Activated CD4-positive, alpha-beta memory T cell treated with anti-CD3 and anti-CD28 coated beads, Interleukin-2, amount 10 ng/mL, durations not matched to agents 7 days and 5 days (primary cell): Measurements from ENCODE around the gene PI4KB. TPM values are rescaled to one million over a fixed set of nuclear protein-coding genes. Genes with fewer than 3 reads are reported as not detected.

ENCODE experiments used
- CTCF ChIA-PET: fragments of 350-600 bp; sonication (Branson Sonifier 250); formaldehyde crosslinking; loops from one replicate; lab custom pipeline; 2021; ENCODE audit warnings: antibody characterized with exemption, inconsistent platforms; lab: Charles Lee
- POLR2A ChIA-PET: fragments of 350-600 bp; sonication (Branson Sonifier 250); formaldehyde crosslinking; loops from one replicate; lab custom pipeline; 2021; ENCODE audit warnings: antibody characterized with exemption; lab: Charles Lee
- DNase-seq: peaks from one replicate; pipeline ENCODE4 v3.0.0-alpha.2; 2020
- H3K27ac Mint-ChIP-seq: one replicate; pipeline ENCODE4 v1.8.0; 2021; ENCODE audit warnings: mild to moderate bottlenecking, mixed read lengths
- H3K27me3 Mint-ChIP-seq: one replicate; pipeline ENCODE4 v1.8.0; 2021; ENCODE audit warnings: mixed read lengths
- H3K36me3 Mint-ChIP-seq: one replicate; pipeline ENCODE4 v1.8.0; 2021; ENCODE audit warnings: low read depth, mixed read lengths
- H3K4me1 Mint-ChIP-seq: one replicate; pipeline ENCODE4 v1.8.0; 2021; ENCODE audit warnings: mixed read lengths
- H3K4me3 Mint-ChIP-seq: one replicate; pipeline ENCODE4 v1.8.0; 2021; ENCODE audit warnings: mild to moderate bottlenecking, mixed read lengths
- H3K9me3 Mint-ChIP-seq: one replicate; pipeline ENCODE4 v1.8.0; 2021; ENCODE audit warnings: mixed read lengths
- total RNA-seq, 2 experiments: library from RNA; stranded (reverse); gene quantifications; one replicate each; pipeline ENCODE4 v1.2.3, GENCODE V29; 2021

The PI4KB gene
- total RNA-seq, 2 experiments from 2014 or later: 71.2 to 72.9 TPM

DNA sequence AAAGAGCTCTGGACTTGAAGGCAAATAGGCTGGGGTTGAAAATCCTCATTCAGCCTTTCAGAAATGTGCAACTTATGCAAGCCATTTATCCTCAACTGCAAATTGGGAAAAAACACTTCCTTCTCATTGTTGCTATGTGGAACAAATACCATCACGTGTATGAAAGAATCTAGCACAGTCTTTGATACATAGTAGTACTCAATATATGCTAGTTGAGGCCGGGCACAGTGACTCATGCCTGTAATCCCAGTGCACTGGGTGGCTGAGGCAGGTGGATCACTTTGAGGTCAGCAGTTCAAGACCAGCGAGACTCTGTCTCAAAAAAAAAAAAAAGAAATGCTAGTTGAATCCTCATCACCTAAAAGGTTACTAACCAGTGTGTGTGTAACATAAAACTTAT lies 8.2 kb downstream of the PI4KB start:
- no peaks in the 10 kb centered on the region for H3K27me3 Mint-ChIP-seq
- no peak overlapping the region for H3K4me3 Mint-ChIP-seq
- peaks cover 8% of the 10 kb centered on the region for H3K4me1 Mint-ChIP-seq
- H3K9me3 Mint-ChIP-seq: no peaks in the 10 kb centered on the region
- H3K27ac Mint-ChIP-seq: no peak overlapping the region
- ChIA-PET CTCF (no interaction called here), POLR2A (no interaction called here)
- no peak for DNase-seq
- H3K36me3 Mint-ChIP-seq: peaks cover 54% of the 10 kb centered on the region

DNA sequence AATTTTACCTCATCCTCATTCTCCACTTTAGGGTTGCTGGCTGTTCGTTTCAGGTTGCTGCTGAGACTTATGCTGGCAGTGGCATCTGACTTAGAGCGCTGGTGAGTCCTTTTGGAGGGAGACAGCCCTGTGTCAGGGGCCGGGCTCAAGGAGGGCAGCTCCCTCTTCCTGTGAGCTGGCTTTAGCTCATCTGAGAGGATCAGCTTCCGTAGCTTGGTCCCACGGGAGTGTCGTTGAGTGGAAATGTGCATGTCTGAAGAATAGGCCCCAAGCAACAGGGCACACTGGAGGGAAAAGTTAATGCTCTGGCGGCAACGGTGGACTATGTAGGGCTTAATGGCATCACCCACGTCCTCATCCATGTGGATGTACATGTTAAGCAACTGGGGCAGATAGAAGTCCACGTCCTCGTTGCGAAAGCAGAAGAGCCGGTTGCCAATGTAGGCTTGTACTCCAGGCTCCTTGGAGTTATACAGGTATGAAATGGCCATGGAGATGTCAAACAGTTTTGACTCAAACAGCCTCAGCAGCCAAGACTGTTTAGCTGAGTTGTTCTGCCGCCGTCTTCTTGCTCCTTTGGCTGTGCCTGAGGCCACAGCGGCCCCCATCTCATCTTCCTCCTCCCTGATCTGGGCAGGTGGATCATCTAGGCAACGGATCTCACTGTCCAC lies 11.5 kb downstream of the PI4KB start:
- Mint-ChIP-seq H3K36me3 (peaks cover 67% of the 10 kb centered on the region), H3K9me3 (no peaks in the 10 kb centered on the region), H3K4me1 (peaks cover 26% of the 10 kb centered on the region)

DNA sequence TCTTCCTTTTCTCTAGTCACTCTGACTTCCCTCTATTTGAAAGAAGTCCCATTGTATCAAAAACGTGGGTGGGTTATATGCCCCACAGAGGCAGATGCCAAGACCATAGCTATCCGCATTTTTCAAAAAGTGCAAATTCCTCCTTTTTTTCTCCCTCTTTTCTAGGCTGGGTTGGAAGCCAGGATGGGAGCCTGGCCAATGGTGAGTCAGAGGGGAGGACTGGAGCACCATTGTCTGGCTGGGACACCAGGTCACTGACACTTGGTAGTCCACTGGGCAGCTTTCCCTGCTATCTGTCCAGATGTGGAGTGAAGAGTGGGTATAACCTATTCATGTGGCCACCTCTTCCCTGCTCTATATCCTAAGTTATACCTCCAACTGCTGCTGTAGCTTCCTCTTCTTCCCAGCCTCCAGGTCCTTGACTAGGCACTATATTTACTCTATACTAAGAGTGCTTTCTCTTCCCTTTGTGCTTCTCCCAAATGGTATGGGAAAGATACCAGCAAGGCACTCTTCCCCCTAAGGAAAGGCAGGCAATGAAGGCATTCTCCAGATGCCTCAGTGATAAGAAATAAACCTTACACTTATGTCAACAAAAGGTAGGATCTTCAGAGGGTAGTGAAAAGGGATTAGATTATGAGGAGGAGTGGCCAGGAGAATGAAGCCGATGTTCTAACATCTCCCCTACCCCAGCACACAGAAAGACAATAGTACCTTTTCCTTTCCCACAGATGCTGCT lies 12.9 kb downstream of the PI4KB start:
- Mint-ChIP-seq H3K4me1 (peaks cover 23% of the 10 kb centered on the region), H3K27ac (peak overlapping the region; percentile 24), H3K9me3 (no peaks in the 10 kb centered on the region), H3K36me3 (peaks cover 61% of the 10 kb centered on the region), H3K4me3 (no peak overlapping the region), H3K27me3 (no peaks in the 10 kb centered on the region)
- DNase-seq: no peak
- ChIA-PET POLR2A (interaction anchor here (3.8 to 8.1 kb wide), 2 partner anchors 12 to 21 kb away, joined by 18 to 71 read pairs; partner anchors contain the start of gene PI4KB), CTCF (interaction anchor here (3.8 to 5.2 kb wide), 3 partner anchors 11 to 26 kb away, joined by 25 to 46 read pairs (median 37); partner anchors contain the start of gene PI4KB)

More for the DNA sequence above, 11.5 kb downstream of the PI4KB start:
- no peak overlapping the region for H3K4me3 Mint-ChIP-seq
- CTCF ChIA-PET: interaction anchor here (0.9 to 3.0 kb wide), 2 partner anchors 15 to 25 kb away, joined by 6 to 11 read pairs; no protein-coding TSS in a partner anchor
- no peaks in the 10 kb centered on the region for H3K27me3 Mint-ChIP-seq
- DNase-seq: no peak
- H3K27ac Mint-ChIP-seq: no peak overlapping the region
- POLR2A ChIA-PET: interaction anchor here (8.1 kb wide), 1 partner anchor 10 kb away, joined by 71 read pairs; the partner anchor contains the start of gene PI4KB

DNA sequence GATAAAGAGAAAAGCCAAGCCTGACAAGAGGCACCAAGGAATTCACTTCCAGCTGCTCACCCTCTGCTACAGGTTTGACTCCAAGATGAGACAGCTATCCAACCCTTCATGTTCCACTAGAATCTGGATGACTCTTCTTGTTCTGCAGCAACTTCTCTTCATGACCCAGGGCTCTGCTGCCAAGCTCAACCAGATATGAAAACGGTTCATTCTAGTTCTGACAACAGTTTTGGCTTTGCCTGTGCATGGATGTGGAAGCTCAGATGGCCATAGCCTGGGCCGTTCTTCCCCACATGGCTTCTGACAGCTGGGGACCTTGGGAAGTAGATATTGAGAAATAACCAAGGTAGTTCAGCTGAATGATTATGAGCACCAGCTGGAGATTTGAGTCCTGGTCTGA lies 13.7 kb downstream of the PI4KB start:
- POLR2A ChIA-PET: interaction anchor here (3.8 to 8.1 kb wide), 3 partner anchors 12 to 20 kb away, joined by 18 to 71 read pairs (median 18); partner anchors contain the start of gene PI4KB
- H3K36me3 Mint-ChIP-seq: peaks cover 60% of the 10 kb centered on the region

DNA sequence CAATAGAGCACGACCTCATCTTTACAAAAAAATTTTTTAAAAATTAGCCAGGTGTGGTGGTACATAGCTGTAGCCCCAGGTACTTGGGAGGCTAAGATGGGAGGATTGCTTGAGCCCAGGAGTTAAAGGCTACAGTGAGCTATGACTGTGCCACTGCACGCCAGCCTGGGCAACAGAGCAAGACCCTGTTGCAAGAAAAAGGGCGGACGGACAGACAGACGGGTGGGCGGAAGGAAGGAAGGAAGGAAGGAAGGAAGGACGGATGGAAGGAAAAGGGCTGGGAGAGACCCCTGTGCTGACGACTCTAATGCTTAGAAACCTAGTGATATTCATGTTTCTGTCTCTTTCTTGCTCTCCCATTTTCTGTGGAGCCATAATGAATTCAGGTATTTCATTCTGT lies 14.4 kb downstream of the PI4KB start:
- no peaks in the 10 kb centered on the region for H3K27me3 Mint-ChIP-seq
- POLR2A ChIA-PET: interaction anchor here (2.3 to 8.1 kb wide), 5 partner anchors 12 to 31 kb away, joined by 5 to 71 read pairs (median 18); partner anchors contain the start of genes PI4KB and ZNF687
- peaks cover 23% of the 10 kb centered on the region for H3K4me1 Mint-ChIP-seq
- CTCF ChIA-PET: interaction anchor here (3.8 to 5.2 kb wide), 3 partner anchors 12 to 28 kb away, joined by 25 to 46 read pairs (median 37); partner anchors contain the start of gene PI4KB
- H3K36me3 Mint-ChIP-seq: peaks cover 65% of the 10 kb centered on the region
- no peaks in the 10 kb centered on the region for H3K9me3 Mint-ChIP-seq
- peak overlapping the region; percentile 86 for H3K27ac Mint-ChIP-seq
- DNase-seq: no peak
- H3K4me3 Mint-ChIP-seq: no peak overlapping the region

More for the DNA sequence above, 13.7 kb downstream of the PI4KB start:
- Mint-ChIP-seq H3K9me3 (no peaks in the 10 kb centered on the region), H3K27me3 (no peaks in the 10 kb centered on the region), H3K27ac (no peak overlapping the region), H3K4me3 (no peak overlapping the region), H3K4me1 (peaks cover 23% of the 10 kb centered on the region)
- CTCF ChIA-PET: interaction anchor here (3.8 to 5.2 kb wide), 3 partner anchors 12 to 27 kb away, joined by 25 to 46 read pairs (median 37); partner anchors contain the start of gene PI4KB
- DNase-seq: no peak

DNA sequence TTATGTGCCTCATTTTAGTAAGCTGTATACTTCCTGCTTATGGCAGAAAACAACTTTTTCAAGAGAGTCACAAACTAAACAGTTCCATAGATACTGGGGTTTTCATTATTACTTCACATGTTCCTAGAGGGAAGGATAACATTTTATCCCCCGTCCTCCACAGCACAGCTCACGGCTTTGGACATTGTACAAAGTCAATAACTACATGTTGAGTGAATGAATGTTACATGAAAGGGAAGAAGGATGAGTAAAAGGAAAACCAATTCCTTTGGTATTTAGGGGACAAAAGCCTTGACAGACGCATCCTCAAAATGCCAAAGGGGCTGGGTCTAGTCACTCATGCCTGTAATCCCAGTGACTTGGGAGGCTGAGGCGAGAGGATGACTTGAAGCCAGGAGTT lies 14.8 kb downstream of the PI4KB start:
- ChIA-PET POLR2A (interaction anchor here (2.3 to 8.1 kb wide), 6 partner anchors 11 to 31 kb away, joined by 5 to 71 read pairs (median 15); partner anchors contain the start of genes PI4KB and ZNF687), CTCF (interaction anchor here (3.8 to 5.2 kb wide), 3 partner anchors 11 to 28 kb away, joined by 25 to 46 read pairs (median 37); partner anchors contain the start of gene PI4KB)
- Mint-ChIP-seq H3K9me3 (no peaks in the 10 kb centered on the region), H3K4me1 (peaks cover 23% of the 10 kb centered on the region), H3K36me3 (peaks cover 66% of the 10 kb centered on the region), H3K27me3 (no peaks in the 10 kb centered on the region), H3K27ac (peak overlapping the region; percentile 86), H3K4me3 (no peak overlapping the region)
- DNase-seq: no peak

DNA sequence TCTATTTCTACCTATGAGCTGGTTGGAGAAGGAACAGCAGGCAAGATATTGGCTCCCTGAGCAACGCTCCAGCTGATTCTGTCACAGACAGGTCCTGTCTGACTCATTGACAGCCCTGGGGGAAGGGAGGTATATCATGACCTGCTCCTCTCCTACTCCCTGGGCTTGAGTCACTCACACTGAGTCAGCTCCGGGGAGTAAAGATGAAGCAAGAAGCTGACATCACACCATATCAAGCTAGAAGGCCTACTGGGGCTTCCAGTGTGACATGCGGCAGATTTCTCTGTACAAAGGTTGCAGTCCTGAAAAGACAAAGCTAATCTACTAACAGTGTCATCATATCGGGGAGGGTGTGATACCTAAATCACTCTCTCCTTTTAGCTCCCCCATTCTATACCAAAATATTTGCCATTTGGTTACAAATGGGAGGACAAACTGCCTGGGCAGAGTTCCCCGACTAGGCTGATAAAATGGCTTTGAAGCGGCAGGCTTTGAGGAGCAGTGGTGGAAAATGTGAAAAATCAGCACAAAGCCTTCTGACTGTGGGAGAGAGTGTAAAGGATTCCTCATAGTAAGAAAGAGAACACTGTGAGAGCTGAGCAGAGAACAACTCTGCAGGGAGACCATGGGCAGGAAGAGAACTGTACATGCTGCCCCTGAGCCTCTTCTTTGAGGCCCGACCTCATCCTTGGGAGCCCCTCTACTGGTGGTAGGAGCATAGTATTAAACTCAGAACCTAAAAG lies 15.5 kb downstream of the PI4KB start:
- POLR2A ChIA-PET: interaction anchor here (0.8 to 8.1 kb wide), 13 partner anchors 11 to 96 kb away, joined by 3 to 71 read pairs (median 4); partner anchors contain the start of genes PI4KB and ZNF687
- Mint-ChIP-seq H3K4me1 (peaks cover 23% of the 10 kb centered on the region), H3K9me3 (no peaks in the 10 kb centered on the region), H3K27ac (peak overlapping the region; percentile 86), H3K27me3 (no peaks in the 10 kb centered on the region), H3K36me3 (peaks cover 70% of the 10 kb centered on the region), H3K4me3 (no peak overlapping the region)
- DNase-seq: peak; percentile 80
- CTCF ChIA-PET: interaction anchor here (0.6 to 5.2 kb wide), 8 partner anchors 9 to 210 kb away, joined by 3 to 46 read pairs (median 8); partner anchors contain the start of gene PI4KB

- H3K27me3 Mint-ChIP-seq: no peaks in the 10 kb centered on the region
- H3K4me1 Mint-ChIP-seq: peaks cover 23% of the 10 kb centered on the region
- ChIA-PET CTCF (interaction anchor here (1.0 to 5.2 kb wide), 8 partner anchors 10 to 116 kb away, joined by 3 to 46 read pairs (median 8); partner anchors contain the start of gene PI4KB), POLR2A (interaction anchor here (0.8 to 8.1 kb wide), 11 partner anchors 10 to 121 kb away, joined by 3 to 71 read pairs (median 5); partner anchors contain the start of genes PI4KB, VPS72 and ZNF687)
- H3K36me3 Mint-ChIP-seq: peaks cover 71% of the 10 kb centered on the region
- DNase-seq: no peak
- no peaks in the 10 kb centered on the region for H3K9me3 Mint-ChIP-seq
- H3K4me3 Mint-ChIP-seq: no peak overlapping the region
- peak overlapping the region; percentile 86 for H3K27ac Mint-ChIP-seq
These were observed 16.2 kb downstream of the PI4KB start for GRCh38 chr1:151311011-151311410.

GRCh38 chr1:151309811-151310323 lies 17.3 kb downstream of the PI4KB start:
- Mint-ChIP-seq H3K36me3 (peaks cover 72% of the 10 kb centered on the region), H3K4me3 (no peak overlapping the region)

DNA sequence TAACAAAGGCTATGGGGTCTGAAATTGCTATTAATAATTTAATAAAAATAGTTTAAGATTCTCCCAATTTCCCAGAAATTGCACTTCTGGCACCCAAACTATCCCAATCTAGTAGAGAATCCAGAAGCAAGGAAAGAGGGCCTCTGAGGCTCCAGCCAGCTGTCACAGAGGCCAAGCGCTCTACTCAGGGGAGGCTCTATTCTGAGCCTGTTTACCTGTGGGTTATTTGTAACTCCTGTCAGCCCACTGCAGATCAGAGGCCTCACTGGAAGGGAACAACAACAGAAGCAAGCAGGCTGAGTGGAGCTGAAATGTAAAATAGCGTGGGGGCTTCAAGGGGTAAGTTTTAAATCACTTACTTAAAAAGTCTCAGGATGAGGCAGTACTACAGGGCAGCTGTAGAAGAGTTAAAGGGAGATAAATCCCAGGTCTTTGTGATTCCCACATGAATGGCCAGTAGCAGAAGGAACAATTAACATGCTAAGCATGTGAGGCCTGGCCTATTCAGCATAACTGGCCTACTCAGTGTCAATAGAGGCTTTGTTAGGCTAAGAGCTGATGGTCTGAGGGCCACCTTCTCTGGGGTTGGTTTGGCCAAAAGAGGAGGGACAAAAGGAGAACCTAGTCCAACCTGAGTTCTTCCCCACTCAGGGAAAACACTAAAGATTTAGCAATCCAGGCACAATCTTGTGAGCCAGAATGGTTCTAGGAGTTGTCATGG lies 32.3 kb downstream of the PI4KB start:
- no peaks in the 10 kb centered on the region for H3K4me1 Mint-ChIP-seq
- H3K36me3 Mint-ChIP-seq: peaks cover 65% of the 10 kb centered on the region
- no peaks in the 10 kb centered on the region for H3K9me3 Mint-ChIP-seq
- no peaks in the 10 kb centered on the region for H3K27me3 Mint-ChIP-seq
- ChIA-PET CTCF (interaction anchor here (1.2 to 2.6 kb wide), 3 partner anchors 11 to 46 kb away, joined by 3 to 8 read pairs (median 5); partner anchors contain the start of gene ZNF687), POLR2A (interaction anchor here (1.1 to 3.6 kb wide), 4 partner anchors 11 to 17 kb away, joined by 5 to 18 read pairs (median 12); partner anchors contain the start of gene ZNF687)
- no peak for DNase-seq
- H3K4me3 Mint-ChIP-seq: no peak overlapping the region
- no peak overlapping the region for H3K27ac Mint-ChIP-seq

More at GRCh38 chr1:151309811-151310323, 17.3 kb downstream of the PI4KB start:
- H3K4me1 Mint-ChIP-seq: peaks cover 23% of the 10 kb centered on the region
- H3K9me3 Mint-ChIP-seq: no peaks in the 10 kb centered on the region
- ChIA-PET CTCF (interaction anchor here (1.5 to 5.2 kb wide), 4 partner anchors 9 to 31 kb away, joined by 5 to 46 read pairs (median 24); no protein-coding TSS in a partner anchor), POLR2A (interaction anchor here (0.6 to 8.1 kb wide), 6 partner anchors 9 to 120 kb away, joined by 4 to 71 read pairs (median 10); partner anchors contain the start of genes PI4KB, VPS72 and ZNF687)
- DNase-seq: no peak
- no peak overlapping the region for H3K27ac Mint-ChIP-seq
- H3K27me3 Mint-ChIP-seq: no peaks in the 10 kb centered on the region

GRCh38 chr1:151293093-151293492 lies 34.1 kb downstream of the PI4KB start:
- ChIA-PET CTCF (no interaction called here), POLR2A (interaction anchor here (0.6 to 3.6 kb wide), 6 partner anchors 10 to 47 kb away, joined by 3 to 18 read pairs (median 7); partner anchors contain the start of gene ZNF687)
- no peak for DNase-seq
- peak overlapping the region; percentile 31 for H3K27ac Mint-ChIP-seq
- H3K4me3 Mint-ChIP-seq: no peak overlapping the region
- no peaks in the 10 kb centered on the region for H3K27me3 Mint-ChIP-seq
- H3K9me3 Mint-ChIP-seq: no peaks in the 10 kb centered on the region
- H3K36me3 Mint-ChIP-seq: peaks cover 65% of the 10 kb centered on the region
- H3K4me1 Mint-ChIP-seq: peaks cover 4% of the 10 kb centered on the region
